SK-N-SH treated with all-trans-retinoic acid at 6 μM for 48 hours (cell line): ENCODE measurements around the gene PLAC8L1.

Experiments used
- ISL1 ChIP-seq: fragments of 250-450 bp; sonication (Bioruptor Pico); IDR thresholded peaks from 2 replicates; pipeline ENCODE4 v2.1.2; 2022; ENCODE audit warnings: mild to moderate bottlenecking, moderate library complexity
- RARB ChIP-seq: fragments of 250-450 bp; sonication (Bioruptor Pico); IDR thresholded peaks from 2 replicates; pipeline ENCODE4 v1.8.0; 2021; ENCODE audit warnings: mild to moderate bottlenecking, moderate library complexity
- TCF4 ChIP-seq: fragments of 250-450 bp; sonication (Bioruptor Pico); IDR thresholded peaks from 2 replicates; pipeline ENCODE4 v1.8.0; 2021; ENCODE audit warnings: mild to moderate bottlenecking, moderate library complexity, borderline replicate concordance
- ZFP3 ChIP-seq: fragments of 250-450 bp; sonication (Bioruptor Pico); IDR thresholded peaks from 2 replicates; pipeline ENCODE4 v1.5.0; 2020; ENCODE audit warnings: mild to moderate bottlenecking, moderate library complexity
- ZNF70 ChIP-seq: fragments of 450-650 bp; formaldehyde crosslinking; IDR thresholded peaks from 2 replicates; pipeline ENCODE4 v1.5.0; 2020; ENCODE audit warnings: mild to moderate bottlenecking, moderate library complexity
- TF ChIP-seq, protein P1 (sequence below): fragments of 250-450 bp; sonication (Bioruptor Pico); IDR thresholded peaks from 2 replicates; pipeline ENCODE4 v1.5.1; 2021; ENCODE audit warnings: mild to moderate bottlenecking, moderate library complexity
- TF ChIP-seq, protein P2 (sequence below): fragments of 250-450 bp; sonication (Bioruptor Pico); IDR thresholded peaks from 2 replicates; pipeline ENCODE4 v1.8.0; 2020; ENCODE audit warnings: mild to moderate bottlenecking, moderate library complexity, borderline replicate concordance

DNA sequence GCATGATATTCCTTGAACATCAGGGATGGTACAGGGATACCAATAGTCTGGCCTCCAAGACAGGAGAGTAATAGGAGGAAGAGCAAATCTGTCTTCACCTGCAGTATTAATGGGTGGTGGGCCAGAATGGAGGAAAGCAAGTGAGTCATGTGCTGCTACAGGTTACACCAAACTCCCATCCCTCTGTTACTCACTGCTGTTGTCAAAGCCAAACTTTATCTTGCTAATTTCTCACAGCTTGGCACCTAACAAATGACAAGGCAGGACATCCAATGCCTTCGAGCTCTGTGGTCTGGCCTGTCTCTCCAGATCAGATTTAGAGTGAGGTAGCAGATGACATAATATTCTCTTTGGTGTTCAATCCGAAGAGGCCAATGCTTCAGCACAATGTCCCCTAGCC lies 26.8 kb downstream of the PLAC8L1 start:
- TF ChIP-seq, protein P1, sequence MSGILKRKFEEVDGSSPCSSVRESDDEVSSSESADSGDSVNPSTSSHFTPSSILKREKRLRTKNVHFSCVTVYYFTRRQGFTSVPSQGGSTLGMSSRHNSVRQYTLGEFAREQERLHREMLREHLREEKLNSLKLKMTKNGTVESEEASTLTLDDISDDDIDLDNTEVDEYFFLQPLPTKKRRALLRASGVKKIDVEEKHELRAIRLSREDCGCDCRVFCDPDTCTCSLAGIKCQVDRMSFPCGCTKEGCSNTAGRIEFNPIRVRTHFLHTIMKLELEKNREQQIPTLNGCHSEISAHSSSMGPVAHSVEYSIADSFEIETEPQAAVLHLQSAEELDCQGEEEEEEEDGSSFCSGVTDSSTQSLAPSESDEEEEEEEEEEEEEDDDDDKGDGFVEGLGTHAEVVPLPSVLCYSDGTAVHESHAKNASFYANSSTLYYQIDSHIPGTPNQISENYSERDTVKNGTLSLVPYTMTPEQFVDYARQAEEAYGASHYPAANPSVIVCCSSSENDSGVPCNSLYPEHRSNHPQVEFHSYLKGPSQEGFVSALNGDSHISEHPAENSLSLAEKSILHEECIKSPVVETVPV (CRISPR knock-in tag), result no peak
- TF ChIP-seq, protein P2, sequence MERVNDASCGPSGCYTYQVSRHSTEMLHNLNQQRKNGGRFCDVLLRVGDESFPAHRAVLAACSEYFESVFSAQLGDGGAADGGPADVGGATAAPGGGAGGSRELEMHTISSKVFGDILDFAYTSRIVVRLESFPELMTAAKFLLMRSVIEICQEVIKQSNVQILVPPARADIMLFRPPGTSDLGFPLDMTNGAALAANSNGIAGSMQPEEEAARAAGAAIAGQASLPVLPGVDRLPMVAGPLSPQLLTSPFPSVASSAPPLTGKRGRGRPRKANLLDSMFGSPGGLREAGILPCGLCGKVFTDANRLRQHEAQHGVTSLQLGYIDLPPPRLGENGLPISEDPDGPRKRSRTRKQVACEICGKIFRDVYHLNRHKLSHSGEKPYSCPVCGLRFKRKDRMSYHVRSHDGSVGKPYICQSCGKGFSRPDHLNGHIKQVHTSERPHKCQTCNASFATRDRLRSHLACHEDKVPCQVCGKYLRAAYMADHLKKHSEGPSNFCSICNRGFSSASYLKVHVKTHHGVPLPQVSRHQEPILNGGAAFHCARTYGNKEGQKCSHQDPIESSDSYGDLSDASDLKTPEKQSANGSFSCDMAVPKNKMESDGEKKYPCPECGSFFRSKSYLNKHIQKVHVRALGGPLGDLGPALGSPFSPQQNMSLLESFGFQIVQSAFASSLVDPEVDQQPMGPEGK (CRISPR knock-in tag), result no peak
- TF ChIP-seq ISL1 (CRISPR knock-in tag) (no peak), ZNF70 (no peak), ZFP3 (CRISPR knock-in tag) (no peak), RARB (CRISPR knock-in tag) (no peak), TCF4 (CRISPR knock-in tag) (no peak)
